NCI-H2196 (cell line): ENCODE data around the gene PDCD10.

ENCODE experiments used
- DNase-seq: peaks from one replicate; lab custom pipeline; 2025; ENCODE audit not compliant: unreplicated experiment; lab: John Stamatoyannopoulos, UW

Gene PDCD10

DNA sequence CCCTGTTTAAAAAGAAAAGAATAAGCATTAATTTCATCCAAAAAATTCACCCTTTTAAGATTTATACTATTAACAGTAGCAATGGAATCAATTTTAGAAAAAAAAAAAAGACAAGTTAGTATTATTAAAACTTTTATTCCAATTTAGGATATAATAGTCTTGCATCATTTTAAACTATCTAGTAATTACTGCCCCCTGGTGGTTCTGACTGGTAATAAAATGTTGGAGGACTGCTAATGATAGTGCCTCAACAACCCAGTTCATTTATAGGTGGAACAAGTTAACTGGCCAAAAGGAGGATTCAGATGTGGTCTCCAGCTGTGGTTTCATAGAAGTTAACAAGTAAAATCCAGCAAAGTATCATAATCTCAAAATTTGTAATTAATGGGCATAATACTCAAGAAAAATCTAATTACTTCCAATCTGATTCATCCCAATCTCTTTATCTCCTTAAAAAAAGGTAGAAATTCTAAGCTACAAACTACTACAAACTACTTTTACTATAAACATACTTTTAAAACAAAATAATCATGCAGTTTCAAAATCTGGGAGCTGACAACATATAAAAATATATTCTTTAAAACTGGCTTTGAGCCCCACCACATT lies 50.2 kb downstream of the PDCD10 start:
- DNase-seq = peak; percentile 88

DNA sequence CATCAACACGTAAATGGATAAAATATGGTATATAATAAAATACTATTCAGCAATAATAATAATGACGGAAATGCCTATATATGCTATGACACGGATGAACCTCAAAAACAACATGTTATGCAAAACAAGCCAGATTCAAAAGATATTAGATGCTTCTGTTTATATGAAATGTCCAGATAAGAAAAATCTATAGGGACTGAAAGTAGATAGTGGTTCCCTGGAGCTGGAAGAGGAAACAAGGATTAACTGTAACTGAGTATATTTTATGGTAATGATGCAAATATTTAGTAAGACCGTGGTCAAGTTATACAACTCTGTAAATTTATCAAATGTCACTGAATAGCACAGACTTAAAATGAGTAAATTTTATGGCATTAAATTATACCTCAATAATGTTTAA lies 55.2 kb downstream of the PDCD10 start:
- no peak for DNase-seq

DNA sequence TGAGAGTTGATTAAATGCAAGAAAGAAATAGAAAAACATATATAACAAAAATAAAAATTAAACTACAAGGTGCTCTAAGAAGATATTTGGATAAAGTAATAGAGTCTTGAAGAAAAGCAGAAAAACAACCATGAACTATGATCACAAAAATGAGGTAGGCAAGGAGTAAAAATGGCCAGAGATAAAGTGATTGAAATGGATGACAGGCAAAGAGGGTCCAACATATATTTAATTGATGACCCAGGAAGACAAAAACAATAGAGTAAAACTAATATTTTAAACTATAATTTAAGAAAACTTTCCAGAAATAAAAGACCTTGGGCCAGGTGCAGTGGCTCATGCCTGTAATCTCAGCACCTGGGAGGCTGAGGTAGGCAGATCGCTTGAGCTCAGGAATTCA lies 58.8 kb downstream of the PDCD10 start:
- no peak for DNase-seq

DNA sequence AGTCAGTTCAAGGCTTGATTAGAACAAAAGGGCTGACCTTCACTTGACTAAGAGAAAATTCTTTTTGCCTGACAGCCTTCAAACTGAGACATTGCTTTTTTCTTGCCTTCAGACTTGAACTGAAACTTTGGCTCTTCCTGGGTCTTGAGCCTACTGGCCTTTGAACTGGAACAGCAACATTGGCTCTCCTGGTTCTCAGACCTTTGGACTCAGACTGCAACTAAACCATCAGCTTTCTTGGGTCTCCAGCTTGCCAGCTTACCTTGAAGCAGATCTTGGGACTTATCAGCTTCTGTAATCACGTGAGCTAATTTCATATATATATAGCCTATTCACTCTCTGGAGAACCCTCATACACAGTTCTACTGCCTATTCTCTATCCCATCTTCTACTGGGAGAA lies 61.5 kb downstream of the PDCD10 start:
- DNase-seq = no peak

GRCh38 chr3:167671878-167672427 lies 62.7 kb downstream of the PDCD10 start:
- DNase-seq = no peak

DNA sequence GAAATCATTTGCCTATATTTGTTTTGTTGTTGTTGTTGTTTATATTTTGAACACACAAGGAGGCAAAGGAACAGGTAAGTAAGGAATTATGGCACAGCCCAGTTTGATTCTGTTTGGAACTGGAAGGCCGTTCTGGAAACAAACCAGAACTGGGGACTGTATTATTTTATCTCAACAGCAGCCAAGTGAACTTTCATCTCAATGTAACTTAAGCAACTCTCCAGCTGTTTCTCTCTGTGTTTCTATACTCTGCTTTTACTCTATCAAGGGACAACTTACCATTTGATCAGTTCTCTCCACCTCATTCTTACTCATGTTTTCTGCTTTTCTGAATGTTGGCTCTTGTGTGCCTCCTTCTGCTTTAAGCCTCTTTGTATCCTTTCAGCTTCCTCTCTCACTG lies 65.0 kb downstream of the PDCD10 start:
- no peak for DNase-seq

DNA sequence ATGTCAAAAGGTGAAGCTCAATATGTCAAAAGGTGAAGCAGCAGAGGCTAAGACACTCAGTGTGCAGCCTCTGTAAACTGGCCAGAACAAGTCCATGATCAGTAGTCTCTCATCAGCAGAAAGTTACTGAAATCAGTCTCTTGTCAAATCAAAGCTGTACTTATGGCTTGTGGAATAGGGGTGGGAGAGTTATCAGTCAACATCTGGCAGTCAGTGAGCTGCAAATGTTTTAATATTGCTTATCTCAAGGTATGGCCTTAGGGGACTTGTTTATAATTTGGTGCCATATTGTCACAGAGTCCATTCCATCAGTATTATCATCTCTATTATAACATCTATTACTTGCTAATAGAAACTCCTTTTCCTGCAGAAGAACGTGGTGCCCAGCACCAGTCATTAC lies 66.0 kb downstream of the PDCD10 start:
- no peak for DNase-seq

GRCh38 chr3:167666563-167666962 lies 68.1 kb downstream of the PDCD10 start:
- no peak for DNase-seq

GRCh38 chr3:167662919-167663400 lies 71.7 kb downstream of the PDCD10 start:
- DNase-seq = no peak

DNA sequence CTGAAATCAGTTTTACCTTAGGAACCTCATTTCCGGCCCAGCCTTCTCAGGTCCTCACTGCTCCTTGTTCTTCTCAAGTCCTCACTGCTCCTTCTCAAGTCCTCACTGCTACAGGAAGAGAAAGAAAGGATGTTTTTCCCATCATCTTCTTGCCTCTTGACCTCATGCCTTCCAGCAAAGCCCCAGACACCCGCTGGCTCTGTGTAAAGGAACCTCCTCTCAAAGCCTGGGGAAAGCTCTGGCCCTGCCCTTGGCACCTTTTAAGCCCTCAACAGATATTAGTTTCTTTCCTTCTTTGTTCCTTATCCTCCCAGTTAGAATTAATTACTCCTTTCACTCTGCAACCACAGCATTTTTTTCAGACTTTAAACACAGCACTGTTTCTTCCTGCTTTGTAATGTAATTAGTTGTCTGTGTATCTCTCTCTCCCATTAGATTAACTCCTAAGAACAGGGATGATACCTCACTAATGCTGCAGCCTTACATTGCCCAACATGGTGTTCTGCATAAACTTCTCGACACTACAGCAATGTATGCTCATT lies 76.9 kb downstream of the PDCD10 start:
- no peak for DNase-seq

DNA sequence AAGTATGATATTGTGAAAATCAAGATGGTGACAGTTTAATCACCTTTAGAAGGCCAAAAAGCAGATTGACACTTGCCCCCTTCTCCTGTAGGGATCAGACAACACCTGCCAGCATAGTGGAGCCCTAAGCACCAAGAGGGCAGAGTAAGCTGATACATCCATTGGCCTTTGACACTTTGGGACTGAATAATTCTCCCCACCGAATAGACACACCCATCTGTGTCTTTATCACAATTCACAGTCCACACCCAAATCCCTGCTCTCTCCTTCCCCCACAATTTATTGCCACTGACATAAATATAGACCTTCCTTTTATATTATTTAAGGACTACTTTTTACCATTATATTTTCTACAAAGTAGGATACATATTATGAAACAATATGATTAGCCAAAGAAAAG lies 77.9 kb downstream of the PDCD10 start:
- DNase-seq = no peak

GRCh38 chr3:167653760-167654159 lies 80.9 kb downstream of the PDCD10 start, which contains the start of gene WDR49:
Gene WDR49, minus strand, starts transcription at chr3:167653942. Its CDS starts 517 bp downstream, at chr3:167653425.
- DNase-seq = peak; percentile 58

DNA sequence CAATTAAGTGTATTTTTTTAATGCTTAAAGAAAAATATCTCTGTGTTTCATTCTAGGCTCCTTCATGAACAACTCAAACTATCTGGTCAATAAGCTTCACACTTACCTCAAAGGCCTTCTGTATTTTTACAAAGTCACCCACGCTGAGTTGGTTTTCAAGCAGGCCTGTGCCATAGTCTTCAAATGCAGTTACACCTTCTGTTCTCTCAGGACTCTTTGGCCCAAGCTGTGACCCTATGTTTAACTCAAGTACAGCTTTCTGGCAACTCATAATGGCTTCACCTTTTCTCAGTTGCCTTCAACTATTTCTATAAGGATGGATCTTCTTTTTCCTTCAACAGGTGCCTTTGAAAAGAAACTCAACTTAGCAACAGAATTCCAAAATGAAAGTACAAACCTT lies 81.5 kb downstream of the PDCD10 start:
- no peak for DNase-seq

GRCh38 chr3:167651826-167652225 lies 82.9 kb downstream of the PDCD10 start:
- no peak for DNase-seq

GRCh38 chr3:167650459-167650858 lies 84.2 kb downstream of the PDCD10 start:
- no peak for DNase-seq

GRCh38 chr3:167649746-167650145 lies 84.9 kb downstream of the PDCD10 start:
- DNase-seq = no peak

DNA sequence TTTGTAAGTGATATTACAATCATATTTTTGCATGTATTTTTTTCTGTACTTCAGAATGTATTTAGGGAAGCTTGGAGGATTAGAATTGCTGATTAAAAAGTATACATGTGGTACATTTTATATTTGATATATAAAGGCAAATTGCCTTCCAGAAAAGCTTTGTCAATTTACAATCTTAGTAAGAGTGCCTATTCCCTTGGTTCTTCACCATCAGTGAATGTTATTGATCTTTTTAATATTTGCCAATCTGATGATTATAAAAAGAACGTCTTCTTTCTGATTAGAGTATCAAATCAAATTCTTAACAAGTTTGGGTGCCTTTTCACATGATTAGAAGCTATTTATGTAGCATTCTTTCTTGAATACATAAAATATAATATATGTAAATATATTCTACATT lies 90.1 kb downstream of the PDCD10 start:
- no peak for DNase-seq
